ENCODE data around the gene GLI3. TPM values are rescaled to one million over a fixed set of nuclear protein-coding genes. Genes with fewer than 3 reads are reported as not detected.

GLI3 gene
- total and polyA plus RNA-seq, 10 of the 15 experiments (the other 5 are each of a cell fraction or from before 2014, with no cell fraction given): 0.01 TPM; not detected in 8

DNA sequence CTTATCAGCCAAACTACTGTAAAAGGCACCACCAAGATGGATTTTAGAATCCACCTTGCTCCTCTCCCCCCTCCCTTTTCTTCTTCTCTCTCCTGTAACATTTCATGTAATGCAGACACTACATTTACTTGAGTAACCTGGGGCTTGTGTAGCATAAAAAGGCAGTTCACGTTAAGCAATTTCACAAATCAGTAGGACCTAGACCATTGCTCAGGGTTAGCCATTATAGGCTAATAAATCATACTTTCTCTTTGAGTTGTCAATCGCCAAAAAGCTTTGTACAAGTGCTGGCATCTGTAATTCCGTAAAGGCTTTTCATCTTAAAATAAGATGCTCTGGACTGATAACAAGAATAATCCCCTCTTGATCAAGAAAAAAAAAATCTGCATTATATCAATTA lies 224.7 kb downstream of the GLI3 start:
- Histone ChIP-seq H3K4me1 (ENCODE audit: control insufficient read depth, insufficient read depth, low read length) (0 out of 2 replicates have a peak, but pooled peaks cover under 1% of the 10 kb centered on the region), H3K27me3 (replicated peaks in 1 of 2; ENCODE audit: control insufficient read depth in 2 of 2, insufficient read depth in 2 of 2, low read length in 1 of 2) (no peaks in the 10 kb centered on the region), H3K4me2 (ENCODE audit: control insufficient read depth, insufficient read depth) (no peak overlapping the region), H3K79me2 (ENCODE audit: control insufficient read depth, insufficient read depth, low read length) (no peaks in the 10 kb centered on the region), H3K9ac (ENCODE audit: control insufficient read depth, insufficient read depth, low read length) (no peak overlapping the region), H3K4me3 (no peak overlapping the region), H3K27ac (ENCODE audit: control insufficient read depth, insufficient read depth) (no peak overlapping the region), H4K20me1 (ENCODE audit: control insufficient read depth, insufficient read depth) (no peaks in the 10 kb centered on the region), H2AFZ (ENCODE audit: control insufficient read depth, low read depth, low read length) (no peak overlapping the region), H3K36me3 (ENCODE audit: control insufficient read depth in 2 of 2, insufficient read depth in 2 of 2, low read length in 1 of 2) (no peaks in the 10 kb centered on the region), H3K9me3 (replicated peaks; ENCODE audit: control insufficient read depth, insufficient read depth, low read length) (peaks cover 3% of the 10 kb centered on the region; the same call in 2 of the 3 replicates)
- POLR2A ChIA-PET: no interaction called here
- intact Hi-C loops (cut with micrococcal nuclease; ENCODE audit: unreplicated experiment): no loop called here
- FAIRE-seq (no peak), DNase-seq (ENCODE audit: low read depth, low spot score) (no peak), ATAC-seq (no peak)
- RAD21 ChIA-PET (ENCODE audit: unreplicated experiment): no interaction called here
- in situ Hi-C loops (cut with MboI): no loop called here
- SMC1A ChIA-PET (ENCODE audit: uncharacterized antibody, unreplicated experiment): interaction anchor here (0.5 to 1.2 kb wide), 2 partner anchors 71 to 865 kb away, joined by 3 read pairs; no protein-coding TSS in a partner anchor
- CTCF ChIA-PET: no interaction called here
- TF ChIP-seq POLR2AphosphoS5 (IDR thresholded peaks at IDR 0.05; ENCODE audit: low read length) (no peak), TCF7 (IDR thresholded peaks at IDR 0.05; ENCODE audit: borderline replicate concordance) (no peak)
- BruUV-seq (replicated peaks): no TSS peak
- 6% methylated on average over 3 of the region's 3 CpGs for WGBS (ENCODE audit: insufficient coverage, insufficient replicate concordance, low lambda C conversion rate, missing lambda C conversion rate)

DNA sequence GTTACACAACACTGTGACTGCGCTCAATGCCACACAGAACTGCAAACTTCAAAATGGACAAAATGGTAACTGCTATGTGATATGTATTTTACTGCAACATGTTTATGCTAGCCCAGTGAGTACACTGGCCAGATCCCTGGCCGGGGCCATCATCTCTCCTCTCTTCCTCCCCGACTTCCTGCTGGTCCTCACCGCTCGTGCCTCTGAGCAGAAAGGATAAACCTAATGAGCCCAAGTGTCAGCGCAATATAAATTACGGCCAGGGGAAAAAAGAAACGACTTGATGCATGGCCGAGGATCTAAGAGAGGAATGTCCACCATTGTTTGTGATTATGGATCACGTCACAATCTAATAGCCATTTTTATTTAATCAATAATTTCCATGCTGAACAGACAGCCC lies 225.2 kb downstream of the GLI3 start:
- POLR2A ChIA-PET: no interaction called here
- no peak for FAIRE-seq

More for the DNA sequence above, 225.2 kb downstream of the GLI3 start:
- no peak overlapping the region for H3K4me3 ChIP-seq
- no peaks in the 10 kb centered on the region for H3K27me3 ChIP-seq (replicated peaks in 1 of 2; ENCODE audit: control insufficient read depth in 2 of 2, insufficient read depth in 2 of 2, low read length in 1 of 2)
- no TSS peak for BruUV-seq (replicated peaks)
- in situ Hi-C loops (cut with MboI) (no loop called here), intact Hi-C loops (cut with micrococcal nuclease; ENCODE audit: unreplicated experiment) (no loop called here)
- no peak overlapping the region for H2AFZ ChIP-seq (ENCODE audit: control insufficient read depth, low read depth, low read length)
- 27% methylated on average over 10 of the region's 10 CpGs for WGBS (ENCODE audit: insufficient coverage, insufficient replicate concordance, low lambda C conversion rate, missing lambda C conversion rate)
- H3K27ac ChIP-seq (ENCODE audit: control insufficient read depth, insufficient read depth): no peak overlapping the region
- DNase-seq (ENCODE audit: low read depth, low spot score): no peak
- CTCF ChIA-PET: no interaction called here
- no peaks in the 10 kb centered on the region for H3K36me3 ChIP-seq (ENCODE audit: control insufficient read depth in 2 of 2, insufficient read depth in 2 of 2, low read length in 1 of 2)
- SMC1A ChIA-PET (ENCODE audit: uncharacterized antibody, unreplicated experiment): no interaction called here
- no peak for TF ChIP-seq NBN (IDR thresholded peaks at IDR 0.05)
- TF ChIP-seq, protein P1, sequence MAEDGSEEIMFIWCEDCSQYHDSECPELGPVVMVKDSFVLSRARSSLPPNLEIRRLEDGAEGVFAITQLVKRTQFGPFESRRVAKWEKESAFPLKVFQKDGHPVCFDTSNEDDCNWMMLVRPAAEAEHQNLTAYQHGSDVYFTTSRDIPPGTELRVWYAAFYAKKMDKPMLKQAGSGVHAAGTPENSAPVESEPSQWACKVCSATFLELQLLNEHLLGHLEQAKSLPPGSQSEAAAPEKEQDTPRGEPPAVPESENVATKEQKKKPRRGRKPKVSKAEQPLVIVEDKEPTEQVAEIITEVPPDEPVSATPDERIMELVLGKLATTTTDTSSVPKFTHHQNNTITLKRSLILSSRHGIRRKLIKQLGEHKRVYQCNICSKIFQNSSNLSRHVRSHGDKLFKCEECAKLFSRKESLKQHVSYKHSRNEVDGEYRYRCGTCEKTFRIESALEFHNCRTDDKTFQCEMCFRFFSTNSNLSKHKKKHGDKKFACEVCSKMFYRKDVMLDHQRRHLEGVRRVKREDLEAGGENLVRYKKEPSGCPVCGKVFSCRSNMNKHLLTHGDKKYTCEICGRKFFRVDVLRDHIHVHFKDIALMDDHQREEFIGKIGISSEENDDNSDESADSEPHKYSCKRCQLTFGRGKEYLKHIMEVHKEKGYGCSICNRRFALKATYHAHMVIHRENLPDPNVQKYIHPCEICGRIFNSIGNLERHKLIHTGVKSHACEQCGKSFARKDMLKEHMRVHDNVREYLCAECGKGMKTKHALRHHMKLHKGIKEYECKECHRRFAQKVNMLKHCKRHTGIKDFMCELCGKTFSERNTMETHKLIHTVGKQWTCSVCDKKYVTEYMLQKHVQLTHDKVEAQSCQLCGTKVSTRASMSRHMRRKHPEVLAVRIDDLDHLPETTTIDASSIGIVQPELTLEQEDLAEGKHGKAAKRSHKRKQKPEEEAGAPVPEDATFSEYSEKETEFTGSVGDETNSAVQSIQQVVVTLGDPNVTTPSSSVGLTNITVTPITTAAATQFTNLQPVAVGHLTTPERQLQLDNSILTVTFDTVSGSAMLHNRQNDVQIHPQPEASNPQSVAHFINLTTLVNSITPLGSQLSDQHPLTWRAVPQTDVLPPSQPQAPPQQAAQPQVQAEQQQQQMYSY (CRISPR knock-in tag; IDR thresholded peaks at IDR 0.05): no peak
- TF ChIP-seq, protein P2, sequence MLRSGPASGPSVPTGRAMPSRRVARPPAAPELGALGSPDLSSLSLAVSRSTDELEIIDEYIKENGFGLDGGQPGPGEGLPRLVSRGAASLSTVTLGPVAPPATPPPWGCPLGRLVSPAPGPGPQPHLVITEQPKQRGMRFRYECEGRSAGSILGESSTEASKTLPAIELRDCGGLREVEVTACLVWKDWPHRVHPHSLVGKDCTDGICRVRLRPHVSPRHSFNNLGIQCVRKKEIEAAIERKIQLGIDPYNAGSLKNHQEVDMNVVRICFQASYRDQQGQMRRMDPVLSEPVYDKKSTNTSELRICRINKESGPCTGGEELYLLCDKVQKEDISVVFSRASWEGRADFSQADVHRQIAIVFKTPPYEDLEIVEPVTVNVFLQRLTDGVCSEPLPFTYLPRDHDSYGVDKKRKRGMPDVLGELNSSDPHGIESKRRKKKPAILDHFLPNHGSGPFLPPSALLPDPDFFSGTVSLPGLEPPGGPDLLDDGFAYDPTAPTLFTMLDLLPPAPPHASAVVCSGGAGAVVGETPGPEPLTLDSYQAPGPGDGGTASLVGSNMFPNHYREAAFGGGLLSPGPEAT (IDR thresholded peaks at IDR 0.05; ENCODE audit: low read depth): no peak
- no peak overlapping the region for H3K4me2 ChIP-seq (ENCODE audit: control insufficient read depth, insufficient read depth)
- H4K20me1 ChIP-seq (ENCODE audit: control insufficient read depth, insufficient read depth): no peaks in the 10 kb centered on the region
- no peaks in the 10 kb centered on the region for H3K4me1 ChIP-seq (ENCODE audit: control insufficient read depth, insufficient read depth, low read length)
- H3K79me2 ChIP-seq (ENCODE audit: control insufficient read depth, insufficient read depth, low read length): no peaks in the 10 kb centered on the region
- no peak overlapping the region for H3K9ac ChIP-seq (ENCODE audit: control insufficient read depth, insufficient read depth, low read length)
- RAD21 ChIA-PET (ENCODE audit: unreplicated experiment): no interaction called here
- ATAC-seq: no peak
- peaks cover 3% of the 10 kb centered on the region; the same call in 2 of the 3 replicates for H3K9me3 ChIP-seq (replicated peaks; ENCODE audit: control insufficient read depth, insufficient read depth, low read length)

All from GM12878 (cell line).